ENCODE measurements around the gene PYCARD. TPM values are rescaled to one million over a fixed set of nuclear protein-coding genes. Genes with fewer than 3 reads are reported as not detected.
A peak's percentile ranks its signal among the peaks of the same experiment; 100 is the strongest.

The PYCARD gene
- total RNA-seq, 1 experiment from 2014 or later: 37.5 TPM

DNA sequence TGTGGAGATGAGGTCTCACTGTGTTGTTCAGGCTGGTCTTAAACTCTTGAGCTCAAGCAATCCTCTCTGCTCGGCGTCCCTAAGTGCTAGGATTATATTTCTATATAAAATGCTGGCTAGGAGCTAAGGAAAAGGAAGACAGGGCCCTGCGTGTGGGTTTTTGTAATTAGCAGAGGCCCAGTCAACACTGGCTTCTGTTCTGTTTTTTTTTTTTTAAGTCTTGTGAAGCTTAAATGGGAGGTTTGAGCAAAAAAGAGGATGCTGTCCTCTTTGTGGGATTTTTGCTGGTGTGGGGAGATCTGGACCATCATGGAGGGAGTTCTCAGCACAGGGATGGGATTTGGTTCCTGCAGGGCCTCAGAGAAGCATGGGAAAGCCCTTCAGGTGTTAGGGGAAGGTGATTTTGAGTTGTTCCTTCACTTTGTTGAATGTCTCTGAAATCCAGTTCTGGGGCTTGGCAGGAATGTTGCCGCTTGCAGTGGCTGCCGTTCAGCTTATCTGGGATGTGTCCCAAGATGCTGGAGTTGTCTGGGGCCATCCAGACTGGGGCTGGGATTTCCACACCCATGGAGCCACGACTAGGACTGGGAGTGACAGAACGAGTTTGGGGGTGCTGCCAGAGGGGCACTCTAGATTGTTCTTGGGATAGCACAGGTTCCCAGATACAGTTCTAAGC is 4.2 kb downstream of the PYCARD start:
- Mint-ChIP-seq H3K27me3 (ENCODE audit: low read depth) (peaks cover 3% of the 10 kb centered on the region), H3K4me1 (peaks cover 15 to 18% of the 10 kb centered on the region in 2 experiments)
- no CpG with 5 or more reads among the region's 7 CpGs for WGBS (ENCODE audit: extremely low coverage, insufficient read length, low lambda C conversion rate)

More for the DNA sequence above, 4.2 kb downstream of the PYCARD start:
- Histone ChIP-seq H2BK15ac (ENCODE audit: low read depth, low read length) (no peak overlapping the region), H3K9me3 (ENCODE audit: control insufficient read depth, low read depth, low read length) (no peaks in the 10 kb centered on the region), H4K8ac (replicated peaks; ENCODE audit: insufficient read length, low read depth, low read length) (no peak overlapping the region), H2BK20ac (ENCODE audit: low read depth, low read length, poor library complexity, severe bottlenecking) (no peak overlapping the region), H2AK5ac (ENCODE audit: insufficient read length, low read length) (no peak overlapping the region), H2BK5ac (ENCODE audit: insufficient read length, low read length) (no peak overlapping the region), H3K56ac (ENCODE audit: insufficient read length, low read depth, low read length) (no peak overlapping the region), H2BK120ac (ENCODE audit: low read depth, low read length, poor library complexity, severe bottlenecking) (no peak overlapping the region), H4K91ac (ENCODE audit: insufficient read length, low read depth, low read length) (no peak overlapping the region), H3K4me1 (ENCODE audit: insufficient read depth, low read length) (no peaks in the 10 kb centered on the region; the same call in 1 of the 2 replicates), H4K5ac (ENCODE audit: insufficient read length, low read depth, low read length) (no peak overlapping the region), H2AFZ (ENCODE audit: low read length) (no peak overlapping the region), H2BK12ac (ENCODE audit: insufficient read length, low read depth, low read length) (no peak overlapping the region), H3K14ac (ENCODE audit: insufficient read depth, low read length) (no peak overlapping the region), H4K20me1 (ENCODE audit: control insufficient read depth, insufficient read depth, insufficient read length) (no peaks in the 10 kb centered on the region), H3K23ac (ENCODE audit: insufficient read length, low read depth, low read length) (no peak overlapping the region), H3K27me3 (ENCODE audit: insufficient read depth, low read length) (no peaks in the 10 kb centered on the region), H3K27ac (ENCODE audit: insufficient read length, low read depth, low read length) (no peak overlapping the region), H3K9ac (ENCODE audit: extremely low read depth, insufficient read length, low read length) (no peak overlapping the region), H3K79me2 (ENCODE audit: insufficient read depth, low read length) (no peaks in the 10 kb centered on the region), H3K23me2 (ENCODE audit: insufficient read length, low read depth, low read length, poor library complexity, severe bottlenecking) (peaks cover 15% of the 10 kb centered on the region), H3K18ac (ENCODE audit: insufficient read length, low read depth, low read length) (no peak overlapping the region), H3K79me1 (ENCODE audit: insufficient read depth, low read depth, low read length, poor library complexity, severe bottlenecking) (no peaks in the 10 kb centered on the region), H3T11ph (ENCODE audit: low read length) (no peak overlapping the region), H3K4me2 (ENCODE audit: insufficient read depth, insufficient read length, low read length) (no peak overlapping the region), H3K4ac (ENCODE audit: low read depth, low read length) (no peak overlapping the region)
- Mint-ChIP-seq H3K9me3 (no peaks in the 10 kb centered on the region; a peak in 1 of 5 replicates), H3K4me3 (peak overlapping the region in 1 of 2 experiments; percentile 45; a peak in 2 of 5 replicates), H3K27ac (peak overlapping the region in 2 of 3 experiments; percentile 76 to 77; a peak in 3 of 7 replicates), H3K36me3 (ENCODE audit: insufficient read depth in 1 of 3, low read depth in 3 of 3) (peaks cover 23 to 58% (median 40%) of the 10 kb centered on the region in 3 experiments)
- TF ChIP-seq, protein P1, sequence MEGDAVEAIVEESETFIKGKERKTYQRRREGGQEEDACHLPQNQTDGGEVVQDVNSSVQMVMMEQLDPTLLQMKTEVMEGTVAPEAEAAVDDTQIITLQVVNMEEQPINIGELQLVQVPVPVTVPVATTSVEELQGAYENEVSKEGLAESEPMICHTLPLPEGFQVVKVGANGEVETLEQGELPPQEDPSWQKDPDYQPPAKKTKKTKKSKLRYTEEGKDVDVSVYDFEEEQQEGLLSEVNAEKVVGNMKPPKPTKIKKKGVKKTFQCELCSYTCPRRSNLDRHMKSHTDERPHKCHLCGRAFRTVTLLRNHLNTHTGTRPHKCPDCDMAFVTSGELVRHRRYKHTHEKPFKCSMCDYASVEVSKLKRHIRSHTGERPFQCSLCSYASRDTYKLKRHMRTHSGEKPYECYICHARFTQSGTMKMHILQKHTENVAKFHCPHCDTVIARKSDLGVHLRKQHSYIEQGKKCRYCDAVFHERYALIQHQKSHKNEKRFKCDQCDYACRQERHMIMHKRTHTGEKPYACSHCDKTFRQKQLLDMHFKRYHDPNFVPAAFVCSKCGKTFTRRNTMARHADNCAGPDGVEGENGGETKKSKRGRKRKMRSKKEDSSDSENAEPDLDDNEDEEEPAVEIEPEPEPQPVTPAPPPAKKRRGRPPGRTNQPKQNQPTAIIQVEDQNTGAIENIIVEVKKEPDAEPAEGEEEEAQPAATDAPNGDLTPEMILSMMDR (conservative IDR thresholded peaks at IDR 0.05): no peak
- no peak for DNase-seq

Measured in H9 (cell line).